Measurements from ENCODE around the gene NR1H4.
"Not testable (repeated sequence)": the region's sequence is repeated elsewhere in the genome, so short reads cannot be mapped to it uniquely, and the experiment has no call there.

NR1H4 gene

GRCh38 chr12:100490056-100490455, 16.4 kb downstream of the NR1H4 start:
- Histone ChIP-seq H3K9ac (ENCODE audit: low read length in 2 of 2) (no peak overlapping the region), H3K27ac (ENCODE audit: low read length) (no peak overlapping the region), H3K4me3 (ENCODE audit: low read length in 2 of 2) (no peak overlapping the region), H3K27me3 (ENCODE audit: control insufficient read depth in 1 of 2, insufficient read depth in 2 of 2, low read length in 2 of 2) (no peaks in the 10 kb centered on the region), H3K9me3 (ENCODE audit: control insufficient read depth in 2 of 2, low read length in 2 of 2) (no peaks in the 10 kb centered on the region), H3K4me1 (ENCODE audit: control insufficient read depth, insufficient read depth, low read length) (peaks cover 5% of the 10 kb centered on the region), H3K36me3 (ENCODE audit: control insufficient read depth in 2 of 2, insufficient read depth in 2 of 2, low read length in 2 of 2) (no peaks in the 10 kb centered on the region)

GRCh38 chr12:100491104-100491503, 17.4 kb downstream of the NR1H4 start:
- no peaks in the 10 kb centered on the region for H3K27me3 ChIP-seq (ENCODE audit: control insufficient read depth in 1 of 2, insufficient read depth in 2 of 2, low read length in 2 of 2)
- H3K9ac ChIP-seq (ENCODE audit: low read length in 2 of 2): no peak overlapping the region
- no peak overlapping the region for H3K4me3 ChIP-seq (ENCODE audit: low read length in 2 of 2)
- no peaks in the 10 kb centered on the region for H3K36me3 ChIP-seq (ENCODE audit: control insufficient read depth in 2 of 2, insufficient read depth in 2 of 2, low read length in 2 of 2)
- peaks cover 5% of the 10 kb centered on the region for H3K4me1 ChIP-seq (ENCODE audit: control insufficient read depth, insufficient read depth, low read length)
- no peak overlapping the region for H3K27ac ChIP-seq (ENCODE audit: low read length)
- H3K9me3 ChIP-seq (ENCODE audit: control insufficient read depth in 2 of 2, low read length in 2 of 2): no peaks in the 10 kb centered on the region

- Histone ChIP-seq H3K9ac (ENCODE audit: low read length in 2 of 2) (no peak overlapping the region), H3K27ac (ENCODE audit: low read length) (no peak overlapping the region), H3K27me3 (ENCODE audit: control insufficient read depth in 1 of 2, insufficient read depth in 2 of 2, low read length in 2 of 2) (no peaks in the 10 kb centered on the region), H3K36me3 (ENCODE audit: control insufficient read depth in 2 of 2, insufficient read depth in 2 of 2, low read length in 2 of 2) (no peaks in the 10 kb centered on the region), H3K4me1 (ENCODE audit: control insufficient read depth, insufficient read depth, low read length) (peaks cover 5% of the 10 kb centered on the region), H3K9me3 (ENCODE audit: control insufficient read depth in 2 of 2, low read length in 2 of 2) (no peaks in the 10 kb centered on the region), H3K4me3 (ENCODE audit: low read length in 2 of 2) (no peak overlapping the region)
Measured at GRCh38 chr12:100493396-100494012, 19.8 kb downstream of the NR1H4 start.

GRCh38 chr12:100494026-100494425, 20.4 kb downstream of the NR1H4 start:
- H3K9ac ChIP-seq (ENCODE audit: low read length in 2 of 2): no peak overlapping the region
- H3K27ac ChIP-seq (ENCODE audit: low read length): no peak overlapping the region
- H3K36me3 ChIP-seq (ENCODE audit: control insufficient read depth in 2 of 2, insufficient read depth in 2 of 2, low read length in 2 of 2): no peaks in the 10 kb centered on the region
- H3K4me3 ChIP-seq (ENCODE audit: low read length in 2 of 2): no peak overlapping the region
- no peaks in the 10 kb centered on the region for H3K27me3 ChIP-seq (ENCODE audit: control insufficient read depth in 1 of 2, insufficient read depth in 2 of 2, low read length in 2 of 2)
- peaks cover 5% of the 10 kb centered on the region for H3K4me1 ChIP-seq (ENCODE audit: control insufficient read depth, insufficient read depth, low read length)
- H3K9me3 ChIP-seq (ENCODE audit: control insufficient read depth in 2 of 2, low read length in 2 of 2): no peaks in the 10 kb centered on the region

GRCh38 chr12:100494538-100494937, 20.9 kb downstream of the NR1H4 start:
- Histone ChIP-seq H3K9ac (ENCODE audit: low read length in 2 of 2) (no peak overlapping the region), H3K4me3 (ENCODE audit: low read length in 2 of 2) (no peak overlapping the region), H3K4me1 (ENCODE audit: control insufficient read depth, insufficient read depth, low read length) (peaks cover under 1% of the 10 kb centered on the region), H3K36me3 (ENCODE audit: control insufficient read depth in 2 of 2, insufficient read depth in 2 of 2, low read length in 2 of 2) (no peaks in the 10 kb centered on the region), H3K27me3 (ENCODE audit: control insufficient read depth in 1 of 2, insufficient read depth in 2 of 2, low read length in 2 of 2) (no peaks in the 10 kb centered on the region), H3K9me3 (ENCODE audit: control insufficient read depth in 2 of 2, low read length in 2 of 2) (no peaks in the 10 kb centered on the region), H3K27ac (ENCODE audit: low read length) (no peak overlapping the region)

GRCh38 chr12:100497105-100497795, 23.6 kb downstream of the NR1H4 start:
- no peak overlapping the region for H3K4me3 ChIP-seq (ENCODE audit: low read length in 2 of 2)
- H3K4me1 ChIP-seq (ENCODE audit: control insufficient read depth, insufficient read depth, low read length): no peaks in the 10 kb centered on the region
- H3K9ac ChIP-seq (ENCODE audit: low read length in 2 of 2): no peak overlapping the region

GRCh38 chr12:100498141-100498540, 24.5 kb downstream of the NR1H4 start:
- Histone ChIP-seq H3K27ac (ENCODE audit: low read length) (no peak overlapping the region), H3K4me1 (ENCODE audit: control insufficient read depth, insufficient read depth, low read length) (no peaks in the 10 kb centered on the region), H3K36me3 (ENCODE audit: control insufficient read depth in 2 of 2, insufficient read depth in 2 of 2, low read length in 2 of 2) (no peaks in the 10 kb centered on the region), H3K9me3 (ENCODE audit: control insufficient read depth in 2 of 2, low read length in 2 of 2) (no peaks in the 10 kb centered on the region), H3K4me3 (ENCODE audit: low read length in 2 of 2) (no peak overlapping the region), H3K9ac (ENCODE audit: low read length in 2 of 2) (no peak overlapping the region), H3K27me3 (ENCODE audit: control insufficient read depth in 1 of 2, insufficient read depth in 2 of 2, low read length in 2 of 2) (no peaks in the 10 kb centered on the region)

More at GRCh38 chr12:100497105-100497795, 23.6 kb downstream of the NR1H4 start:
- no peaks in the 10 kb centered on the region for H3K36me3 ChIP-seq (ENCODE audit: control insufficient read depth in 2 of 2, insufficient read depth in 2 of 2, low read length in 2 of 2)
- no peaks in the 10 kb centered on the region for H3K27me3 ChIP-seq (ENCODE audit: control insufficient read depth in 1 of 2, insufficient read depth in 2 of 2, low read length in 2 of 2)
- H3K9me3 ChIP-seq (ENCODE audit: control insufficient read depth in 2 of 2, low read length in 2 of 2): no peaks in the 10 kb centered on the region
- no peak overlapping the region for H3K27ac ChIP-seq (ENCODE audit: low read length)

- no peaks in the 10 kb centered on the region for H3K27me3 ChIP-seq (ENCODE audit: control insufficient read depth in 1 of 2, insufficient read depth in 2 of 2, low read length in 2 of 2)
- H3K36me3 ChIP-seq (ENCODE audit: control insufficient read depth in 2 of 2, insufficient read depth in 2 of 2, low read length in 2 of 2): no peaks in the 10 kb centered on the region
- no peak overlapping the region for H3K27ac ChIP-seq (ENCODE audit: low read length)
- no peaks in the 10 kb centered on the region for H3K4me1 ChIP-seq (ENCODE audit: control insufficient read depth, insufficient read depth, low read length)
- H3K9me3 ChIP-seq (ENCODE audit: control insufficient read depth in 2 of 2, low read length in 2 of 2): no peaks in the 10 kb centered on the region
- H3K9ac ChIP-seq (ENCODE audit: low read length in 2 of 2): no peak overlapping the region
- no peak overlapping the region for H3K4me3 ChIP-seq (ENCODE audit: low read length in 2 of 2)
Measured at GRCh38 chr12:100499416-100499815, 25.8 kb downstream of the NR1H4 start.

GRCh38 chr12:100502718-100503117, 29.1 kb downstream of the NR1H4 start:
- not testable (repeated sequence) for H3K27me3 ChIP-seq (ENCODE audit: control insufficient read depth in 1 of 2, insufficient read depth in 2 of 2, low read length in 2 of 2); H3K36me3 ChIP-seq (ENCODE audit: control insufficient read depth in 2 of 2, insufficient read depth in 2 of 2, low read length in 2 of 2); H3K9me3 ChIP-seq (ENCODE audit: control insufficient read depth in 2 of 2, low read length in 2 of 2); H3K9ac ChIP-seq (ENCODE audit: low read length in 2 of 2); H3K4me3 ChIP-seq (ENCODE audit: low read length in 2 of 2); H3K4me1 ChIP-seq (ENCODE audit: control insufficient read depth, insufficient read depth, low read length); H3K27ac ChIP-seq (ENCODE audit: low read length)

GRCh38 chr12:100503228-100503628, 29.6 kb downstream of the NR1H4 start:
- no peaks in the 10 kb centered on the region for H3K4me1 ChIP-seq (ENCODE audit: control insufficient read depth, insufficient read depth, low read length)
- no peak overlapping the region for H3K9ac ChIP-seq (ENCODE audit: low read length in 2 of 2)
- no peak overlapping the region for H3K4me3 ChIP-seq (ENCODE audit: low read length in 2 of 2)
- H3K27ac ChIP-seq (ENCODE audit: low read length): no peak overlapping the region
- H3K36me3 ChIP-seq (ENCODE audit: control insufficient read depth in 2 of 2, insufficient read depth in 2 of 2, low read length in 2 of 2): no peaks in the 10 kb centered on the region
- no peaks in the 10 kb centered on the region for H3K9me3 ChIP-seq (ENCODE audit: control insufficient read depth in 2 of 2, low read length in 2 of 2)
- no peaks in the 10 kb centered on the region for H3K27me3 ChIP-seq (ENCODE audit: control insufficient read depth in 1 of 2, insufficient read depth in 2 of 2, low read length in 2 of 2)

- Histone ChIP-seq H3K27ac (ENCODE audit: low read length) (no peak overlapping the region), H3K4me3 (ENCODE audit: low read length in 2 of 2) (no peak overlapping the region), H3K27me3 (ENCODE audit: control insufficient read depth in 1 of 2, insufficient read depth in 2 of 2, low read length in 2 of 2) (no peaks in the 10 kb centered on the region), H3K36me3 (ENCODE audit: control insufficient read depth in 2 of 2, insufficient read depth in 2 of 2, low read length in 2 of 2) (no peaks in the 10 kb centered on the region), H3K9ac (ENCODE audit: low read length in 2 of 2) (no peak overlapping the region), H3K9me3 (ENCODE audit: control insufficient read depth in 2 of 2, low read length in 2 of 2) (no peaks in the 10 kb centered on the region), H3K4me1 (ENCODE audit: control insufficient read depth, insufficient read depth, low read length) (no peaks in the 10 kb centered on the region)
Measured at GRCh38 chr12:100504804-100505203, 31.1 kb downstream of the NR1H4 start.
